Measurements from ENCODE around the gene C1QL4. TPM values are rescaled to one million over a fixed set of nuclear protein-coding genes. Genes with fewer than 3 reads are reported as not detected.

The C1QL4 gene
- polyA plus RNA-seq, 3 donors, result not detected

GRCh38 chr12:49345825-49346658, 9.1 kb upstream of the C1QL4 start:
- H3K36me3 ChIP-seq (replicated peaks in 1 of 2; ENCODE audit: control insufficient read depth in 1 of 2, insufficient read depth in 2 of 2, low read length in 2 of 2), result no peaks in the 10 kb centered on the region
- H3K27ac ChIP-seq (ENCODE audit: low read depth in 1 of 2, low read length in 2 of 2), result no peak overlapping the region
- no peaks in the 10 kb centered on the region for H3K79me2 ChIP-seq (ENCODE audit: insufficient read depth, low read length)
- peak overlapping the region in 1 of 3 experiments; percentile 66 for H3K4me3 ChIP-seq (replicated peaks in 1 of 3; ENCODE audit: low read depth in 2 of 3, low read length in 3 of 3)
- WGBS (ENCODE audit: insufficient coverage), result 2% methylated on average over 42 of the region's 61 CpGs
- DNase-seq, result no peak
- Mint-ChIP-seq H3K9me3 (peaks cover 0 to 26% (median 11%) of the 10 kb centered on the region in 7 donors), H3K4me3 (peak overlapping the region; percentile 70 to 94), H3K36me3 (peaks cover 6 to 10% of the 10 kb centered on the region in 2 donors), H3K27ac (no peak overlapping the region), H3K4me1 (peaks cover 42% of the 10 kb centered on the region), H3K27me3 (ENCODE audit: low read depth in 3 of 3) (peaks cover 75 to 97% (median 95%) of the 10 kb centered on the region in 3 donors)
- no peak for TF ChIP-seq CTCF (IDR thresholded peaks at IDR 0.05)
- no peak overlapping the region for H3K9ac ChIP-seq (ENCODE audit: insufficient read depth, low read length, poor library complexity, severe bottlenecking)
- peaks cover 67 to 91% of the 10 kb centered on the region in 2 donors for H3K27me3 ChIP-seq (ENCODE audit: control insufficient read depth in 2 of 2, insufficient read depth in 2 of 2, low read length in 2 of 2)
- peaks cover 2 to 43% of the 10 kb centered on the region in 2 donors for H3K9me3 ChIP-seq (replicated peaks in 1 of 2; ENCODE audit: control insufficient read depth in 1 of 2, insufficient read depth in 1 of 2, low read length in 2 of 2)
- peak overlapping the region; percentile 70 for H3K4me2 ChIP-seq (replicated peaks; ENCODE audit: extremely low read depth, low read length, poor library complexity, severe bottlenecking)
- intact Hi-C loops (cut with micrococcal nuclease), result loop anchor here in 1 of 2 donors (10.0 kb wide), 1 partner anchor 281 kb away; the partner anchor contains the start of genes KMT2D and RHEBL1
- peak overlapping the region; percentile 68 for H2AFZ ChIP-seq (ENCODE audit: insufficient read depth, low read depth, low read length, poor library complexity, severe bottlenecking)
- peaks cover 44 to 52% of the 10 kb centered on the region in 2 donors for H3K4me1 ChIP-seq (ENCODE audit: control insufficient read depth in 1 of 2, insufficient read depth in 2 of 2, low read length in 2 of 2)
- H4K20me1 ChIP-seq (ENCODE audit: insufficient read depth, low read length), result no peaks in the 10 kb centered on the region

DNA sequence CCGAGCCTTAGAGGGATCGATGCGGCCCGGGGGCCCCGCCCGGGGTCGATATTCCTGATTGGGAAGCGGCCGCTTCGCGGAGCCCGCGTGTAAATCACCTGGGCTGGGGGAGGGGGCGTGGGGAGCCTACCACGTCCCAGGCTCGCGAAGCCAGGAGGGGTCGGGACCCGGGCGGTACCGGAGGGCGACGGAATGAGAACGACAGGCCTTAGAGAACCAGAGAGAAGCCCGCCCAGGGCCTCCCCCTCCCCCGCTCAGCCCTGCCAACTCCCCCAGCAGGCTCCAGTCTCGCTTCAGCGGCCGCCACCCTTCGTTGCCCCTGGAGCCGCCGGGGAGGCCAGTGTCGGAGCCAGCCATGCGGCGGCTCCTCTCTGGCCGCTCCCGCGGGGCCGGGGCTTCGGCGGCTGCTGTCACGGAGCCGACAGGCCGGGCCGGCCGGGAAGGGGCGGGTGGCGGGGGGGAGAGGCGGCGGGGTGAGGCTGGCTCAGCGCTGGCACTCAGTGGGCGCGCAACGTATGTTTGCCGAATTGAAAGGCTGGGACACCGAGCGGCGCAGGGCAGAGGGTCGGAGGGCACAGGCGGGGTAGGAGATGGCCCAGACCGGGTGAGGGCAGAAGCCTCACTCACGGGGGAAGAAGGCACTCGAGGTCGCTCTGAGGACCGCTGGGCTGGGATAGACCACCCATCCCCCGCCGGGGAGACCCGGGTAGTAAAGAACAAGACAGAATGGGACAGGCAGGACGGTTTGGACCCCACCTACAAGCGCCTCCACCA, 8.2 kb upstream of the C1QL4 start:
- no peaks in the 10 kb centered on the region for H3K36me3 ChIP-seq (replicated peaks in 1 of 2; ENCODE audit: control insufficient read depth in 1 of 2, insufficient read depth in 2 of 2, low read length in 2 of 2)
- H4K20me1 ChIP-seq (ENCODE audit: insufficient read depth, low read length), result no peaks in the 10 kb centered on the region
- peak overlapping the region; percentile 24 to 94 for H3K4me3 Mint-ChIP-seq
- peaks cover 44 to 52% of the 10 kb centered on the region in 2 donors for H3K4me1 ChIP-seq (ENCODE audit: control insufficient read depth in 1 of 2, insufficient read depth in 2 of 2, low read length in 2 of 2)
- peaks cover 75 to 95% of the 10 kb centered on the region in 2 donors for H3K27me3 ChIP-seq (ENCODE audit: control insufficient read depth in 2 of 2, insufficient read depth in 2 of 2, low read length in 2 of 2)
- no peak overlapping the region for H2AFZ ChIP-seq (ENCODE audit: insufficient read depth, low read depth, low read length, poor library complexity, severe bottlenecking)
- intact Hi-C loops (cut with micrococcal nuclease), result loop anchor here in 1 of 2 donors (10.0 kb wide), 1 partner anchor 280 kb away; the partner anchor contains the start of genes KMT2D and RHEBL1
- peak overlapping the region in 1 of 7 donors; percentile 41 for H3K27ac Mint-ChIP-seq
- no peak overlapping the region for H3K27ac ChIP-seq (ENCODE audit: low read depth in 1 of 2, low read length in 2 of 2)
- peaks cover 82 to 98% (median 97%) of the 10 kb centered on the region in 3 donors for H3K27me3 Mint-ChIP-seq (ENCODE audit: low read depth in 3 of 3)
- no peak for TF ChIP-seq CTCF (IDR thresholded peaks at IDR 0.05)
- no peak for DNase-seq
- H3K9me3 Mint-ChIP-seq, result peaks cover 0 to 27% (median 11%) of the 10 kb centered on the region in 7 donors
- H3K36me3 Mint-ChIP-seq, result peaks cover 6 to 10% of the 10 kb centered on the region in 2 donors
- under 1% methylated on average over 34 of the region's 70 CpGs for WGBS (ENCODE audit: insufficient coverage)
- no peak overlapping the region for H3K9ac ChIP-seq (ENCODE audit: insufficient read depth, low read length, poor library complexity, severe bottlenecking)
- no peaks in the 10 kb centered on the region for H3K79me2 ChIP-seq (ENCODE audit: insufficient read depth, low read length)
- peaks cover 2 to 45% of the 10 kb centered on the region in 2 donors for H3K9me3 ChIP-seq (replicated peaks in 1 of 2; ENCODE audit: control insufficient read depth in 1 of 2, insufficient read depth in 1 of 2, low read length in 2 of 2)
- H3K4me3 ChIP-seq (replicated peaks in 1 of 3; ENCODE audit: low read depth in 2 of 3, low read length in 3 of 3), result peak overlapping the region in 1 of 3 experiments; percentile 66
- H3K4me1 Mint-ChIP-seq, result peaks cover 42% of the 10 kb centered on the region
- H3K4me2 ChIP-seq (replicated peaks; ENCODE audit: extremely low read depth, low read length, poor library complexity, severe bottlenecking), result peak overlapping the region; percentile 70

All from CD14-positive monocyte (primary cell).